IMR-90 (cell line): ENCODE measurements around the gene S100B. TPM values are rescaled to one million over a fixed set of nuclear protein-coding genes. Genes with fewer than 3 reads are reported as not detected.

Experiments
- ATAC-seq: fragments of 200-7000 bp; cut with Tn5 transposase; 2 replicates; pipeline ENCODE4 v1.9.1; 2020; ENCODE audit warnings: low read depth, mild to moderate bottlenecking, moderate library complexity
- BruUV-seq: library from RNA; stranded (reverse); fragments of 400-500 nt; replicated peaks from 2 replicates; lab custom pipeline; 2021; lab: Mats Ljungman, UMichigan
- CTCF ChIA-PET: fragments of 300-600 bp; formaldehyde crosslinking; extraction: SDS; loops from one replicate; lab custom pipeline; 2021; ENCODE audit warnings: antibody characterized with exemption; lab: Yijun Ruan, JAX
- POLR2A ChIA-PET: fragments of 300-600 bp; sonication (Branson Sonifier 250); formaldehyde crosslinking; loops from one replicate; lab custom pipeline; 2022; ENCODE audit warnings: antibody characterized with exemption; ENCODE audit not compliant: unreplicated experiment; lab: Charles Lee
- DNase-seq: peaks from one replicate; pipeline ENCODE4 v3.0.0; 2013
- H2AFZ ChIP-seq: replicated peaks from 2 replicates; pipeline ENCODE3; 2013; ENCODE audit warnings: low read length, mild to moderate bottlenecking; ENCODE audit not compliant: poor library complexity
- H2AK5ac ChIP-seq: 2 replicates; pipeline ENCODE4 v1.6.1; 2013; ENCODE audit warnings: low read depth, low read length, inconsistent platforms
- H2AK9ac ChIP-seq: replicated peaks from 2 replicates; pipeline ENCODE3; 2013; ENCODE audit warnings: mild to moderate bottlenecking, low read depth, low read length, moderate library complexity; ENCODE audit not compliant: poor library complexity
- H2BK120ac ChIP-seq: 2 replicates; pipeline ENCODE4 v1.6.1; 2013; ENCODE audit warnings: low read depth, low read length, inconsistent platforms
- H2BK15ac ChIP-seq: 3 replicates; pipeline ENCODE4 v1.6.1; 2013; ENCODE audit warnings: low read depth, low read length, inconsistent platforms
- H2BK20ac ChIP-seq: 2 replicates; pipeline ENCODE4 v1.6.1; 2013; ENCODE audit warnings: low read depth, mild to moderate bottlenecking, inconsistent platforms, low read length, moderate library complexity
- H2BK5ac ChIP-seq: 2 replicates; pipeline ENCODE4 v1.6.1; 2013; ENCODE audit warnings: mild to moderate bottlenecking, low read depth, low read length, inconsistent platforms; ENCODE audit not compliant: poor library complexity, severe bottlenecking
- H3K14ac ChIP-seq: replicated peaks from 2 replicates; pipeline ENCODE4 v1.6.1; 2013; ENCODE audit warnings: low read depth, low read length, inconsistent platforms
- H3K18ac ChIP-seq: 2 replicates; pipeline ENCODE4 v1.6.1; 2013; ENCODE audit warnings: low read depth, low read length, control low read depth
- H3K23ac ChIP-seq: 2 replicates; pipeline ENCODE4 v1.6.1; 2013; ENCODE audit warnings: low read depth, low read length, inconsistent platforms
- H3K27ac ChIP-seq: 2 replicates; pipeline ENCODE4 v1.5.1; 2013; ENCODE audit warnings: mild to moderate bottlenecking, control low read depth, low read length; ENCODE audit not compliant: insufficient read depth
- H3K27me3 ChIP-seq: 2 replicates; pipeline ENCODE4 v1.6.1; 2013; ENCODE audit warnings: low read length; ENCODE audit not compliant: control insufficient read depth, insufficient read depth
- H3K36me3 ChIP-seq: 2 replicates; pipeline ENCODE4 v1.6.1; 2013; ENCODE audit warnings: low read length, mixed read lengths; ENCODE audit not compliant: control insufficient read depth, insufficient read depth
- H3K4ac ChIP-seq: 2 replicates; pipeline ENCODE4 v1.6.1; 2013; ENCODE audit warnings: low read depth, low read length, inconsistent platforms
- H3K4me1 ChIP-seq: 2 replicates; pipeline ENCODE4 v1.6.1; 2013; ENCODE audit warnings: low read length, mixed read lengths; ENCODE audit not compliant: control insufficient read depth, insufficient read depth
- H3K4me2 ChIP-seq: 2 replicates; pipeline ENCODE4 v1.6.1; 2013; ENCODE audit warnings: low read depth, mild to moderate bottlenecking, control low read depth, low read length, moderate library complexity
- H3K4me3 ChIP-seq: 2 replicates; pipeline ENCODE4 v1.5.1; 2013; ENCODE audit warnings: low read depth, mild to moderate bottlenecking, control low read depth, low read length, moderate library complexity; ENCODE audit not compliant: insufficient read depth
- H3K56ac ChIP-seq: 2 replicates; pipeline ENCODE4 v1.6.1; 2013; ENCODE audit warnings: low read length, inconsistent platforms; ENCODE audit not compliant: insufficient read depth; ENCODE audit errors: extremely low read depth
- H3K79me1 ChIP-seq, 2 experiments: 2 replicates each; pipeline ENCODE4 v1.6.1; 2013; ENCODE audit warnings: low read length in 2 of 2, inconsistent platforms in 1 of 2, low read depth in 1 of 2
- H3K9ac ChIP-seq: 2 replicates; pipeline ENCODE4 v1.6.1; 2013; ENCODE audit warnings: low read depth, low read length, control low read depth
- H3K9me1 ChIP-seq: 2 replicates; pipeline ENCODE4 v1.6.1; 2013; ENCODE audit warnings: low read length, inconsistent platforms; ENCODE audit not compliant: insufficient read depth
- H3K9me3 ChIP-seq: 2 replicates; pipeline ENCODE4 v1.6.1; 2013; ENCODE audit warnings: low read length; ENCODE audit not compliant: control insufficient read depth, insufficient read depth
- H4K20me1 ChIP-seq: 2 replicates; pipeline ENCODE4 v1.6.1; 2013; ENCODE audit warnings: low read length, inconsistent platforms; ENCODE audit not compliant: insufficient read depth
- H4K5ac ChIP-seq: 2 replicates; pipeline ENCODE4 v1.6.1; 2013; ENCODE audit warnings: mild to moderate bottlenecking, low read depth, low read length, control low read depth
- H4K8ac ChIP-seq, 2 experiments: 2 replicates each; pipeline ENCODE4 v1.6.1; 2013; ENCODE audit warnings: low read depth in 2 of 2, low read length in 2 of 2, control low read depth in 1 of 2, inconsistent platforms in 1 of 2
- H4K91ac ChIP-seq: 2 replicates; pipeline ENCODE4 v1.6.1; 2013; ENCODE audit warnings: low read depth, low read length, inconsistent platforms; ENCODE audit not compliant: insufficient read depth
- MAZ ChIP-seq: IDR thresholded peaks from 2 replicates; pipeline ENCODE4 v1.6.1; 2012; ENCODE audit warnings: low read depth, mild to moderate bottlenecking, low read length, improper control_type of control experiment, moderate library complexity, borderline replicate concordance
- RAD21 ChIP-seq: IDR thresholded peaks from 2 replicates; pipeline ENCODE4 v1.6.1; 2012; ENCODE audit warnings: low read length, improper control_type of control experiment
- RCOR1 ChIP-seq: IDR thresholded peaks from 2 replicates; pipeline ENCODE4 v1.6.1; 2012; ENCODE audit warnings: mild to moderate bottlenecking, low read length, improper control_type of control experiment; ENCODE audit not compliant: insufficient replicate concordance
- USF2 ChIP-seq: fragments of 150-350 bp; IDR thresholded peaks from 2 replicates; pipeline ENCODE4 v1.6.1; 2017; ENCODE audit warnings: mild to moderate bottlenecking, antibody characterized with exemption, low read length, low read depth
- WGBS, 2 experiments: methylation state at CpG; one replicate each; pipeline versions ENCODE4 v1.1.5 to v1.1.7; 2013; ENCODE audit warnings: missing lambda C conversion rate in 2 of 2; ENCODE audit not compliant: insufficient read length in 1 of 2; ENCODE audit errors: extremely low coverage in 2 of 2; 5-methylcytosine and 5-hydroxymethylcytosine counted together
- dilution Hi-C: fragments of 300-500 bp; cut with HindIII; formaldehyde crosslinking; loops from one replicate; pipeline ENCODE4 v1.14.3; 2018; ENCODE audit warnings: low sequenced_read_pairs; ENCODE audit not compliant: unreplicated experiment
- in situ Hi-C: fragments of 300-500 bp; cut with MboI; formaldehyde crosslinking; loops from 3 replicates; pipeline ENCODE4 v1.14.3; 2019; ENCODE audit warnings: low sequenced_read_pairs, inconsistent platforms, mixed read lengths
- intact Hi-C: fragments of 100-400 bp; cut with micrococcal nuclease; formaldehyde crosslinking; loops from 2 replicates; pipeline ENCODE4 v1.10.0; 2022
- polyA plus RNA-seq, 3 experiments: library from polyadenylated mRNA; depleted of rRNA; stranded (reverse); fragments of >200 nt; gene quantifications; 2 replicates each; pipeline ENCODE4 v1.2.3, GENCODE V29; 2012; ENCODE audit warnings: low replicate concordance in 1 of 3
- total RNA-seq: library from RNA; depleted of rRNA; stranded (reverse); fragments of >200 nt; gene quantifications from 2 replicates; pipeline ENCODE4 v1.2.3, GENCODE V29; 2012

The S100B gene
- total and polyA plus RNA-seq, 2 of the 4 experiments (the other 2 are of a cell fraction), result 0.18 to 0.26 TPM

GRCh38 chr21:46624050-46624449 lies 19.2 kb upstream of the S100B start:
- Histone ChIP-seq H4K91ac (no peak overlapping the region), H3K23ac (no peak overlapping the region), H3K79me1 (no peaks in the 10 kb centered on the region), H3K27ac (no peak overlapping the region), H2AK5ac (no peak overlapping the region), H3K18ac (no peak overlapping the region), H2BK120ac (no peak overlapping the region), H3K36me3 (no peaks in the 10 kb centered on the region), H3K9me3 (peaks cover 22% of the 10 kb centered on the region), H4K5ac (no peak overlapping the region), H3K14ac (no peak overlapping the region), H2BK15ac (no peak overlapping the region), H3K4me2 (no peak overlapping the region), H3K56ac (no peak overlapping the region), H2BK5ac (no peak overlapping the region), H4K20me1 (no peaks in the 10 kb centered on the region), H3K9me1 (no peaks in the 10 kb centered on the region; the same call in 1 of the 2 replicates), H3K4me1 (peaks cover 1% of the 10 kb centered on the region; the same call in 1 of the 2 replicates), H3K4me3 (no peak overlapping the region), H2AK9ac (peak overlapping the region; percentile 29), H2BK20ac (no peak overlapping the region), H2AFZ (peak overlapping the region; percentile 16), H3K4ac (no peak overlapping the region), H3K9ac (no peak overlapping the region), H3K27me3 (peaks cover 6% of the 10 kb centered on the region), H4K8ac (no peak overlapping the region)
- 71% methylated on average over 9 of the region's 16 CpGs; no CpG with 5 or more reads in 1 of the 2 experiments for WGBS, 2 experiments
- CTCF ChIA-PET, result no interaction called here
- in situ Hi-C loops (no loop called here), intact Hi-C loops (no loop called here), dilution Hi-C loops (no loop called here)
- ATAC-seq (no peak), DNase-seq (no peak)
- TF ChIP-seq RAD21 (no peak), MAZ (no peak), RCOR1 (no peak), USF2 (no peak)
- BruUV-seq, result no TSS peak
- POLR2A ChIA-PET, result no interaction called here
